HG03520 (cell line): ENCODE measurements around the gene C1QTNF12.

Source experiments
- ATAC-seq: cut with Tn5 transposase; IDR thresholded peaks from one replicate; pipeline ENCODE4 v1.9.1; 2021; ENCODE audit warnings: mild to moderate bottlenecking, moderate library complexity; ENCODE audit not compliant: unreplicated experiment

Gene C1QTNF12

DNA sequence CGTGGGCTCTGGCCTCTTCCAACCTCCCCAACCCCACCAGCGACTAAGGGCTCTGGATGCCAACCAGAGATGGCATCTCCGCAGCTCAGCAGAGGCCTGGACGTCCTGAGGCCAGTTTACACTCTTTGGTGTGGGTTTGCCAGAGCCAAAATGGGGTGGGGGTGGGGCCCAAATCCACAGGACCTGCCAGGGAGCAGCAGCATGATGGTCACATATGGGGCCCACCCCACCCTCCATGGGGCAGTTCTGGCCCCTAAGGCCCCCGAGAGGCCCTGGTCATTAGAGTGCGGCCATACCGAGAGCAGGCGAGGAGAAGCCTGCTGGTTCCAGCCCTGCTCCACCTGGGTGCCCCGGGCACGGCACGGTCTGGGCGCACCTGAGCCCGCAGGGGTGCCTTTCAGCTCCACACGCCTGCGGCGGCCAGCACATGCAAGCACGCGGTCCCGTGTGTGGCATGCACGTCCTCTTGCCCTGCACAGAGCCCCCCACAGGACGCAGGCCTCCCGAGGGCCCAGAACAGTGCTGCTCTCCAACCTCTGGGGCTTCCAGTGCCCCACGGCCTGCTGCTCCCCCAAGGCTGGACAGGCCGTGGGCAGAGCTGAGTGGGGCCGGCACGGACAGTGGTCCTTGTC is 4.8 kb downstream of the C1QTNF12 start:
- ATAC-seq: no peak

GRCh38 chr1:1240822-1241587 is 5.5 kb downstream of the C1QTNF12 start:
- no peak for ATAC-seq

DNA sequence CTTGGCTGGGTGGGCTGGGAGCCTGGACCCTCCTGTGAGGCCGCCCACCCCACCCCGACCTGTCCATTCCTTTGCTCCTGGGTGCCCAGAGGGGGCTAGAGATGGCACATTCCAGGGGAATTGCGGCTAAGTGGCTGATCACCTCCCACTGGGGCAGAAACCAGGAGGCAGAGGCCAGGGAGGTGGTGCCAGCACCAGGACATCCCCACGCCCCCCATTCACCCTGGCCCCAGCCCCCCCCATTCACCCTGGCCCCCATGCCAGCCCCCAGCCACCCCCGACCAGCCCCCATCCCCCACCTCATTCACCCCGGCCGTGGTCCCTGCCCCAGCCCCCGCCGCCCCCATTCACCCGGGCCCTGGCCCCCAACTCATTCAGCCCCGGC is 6.2 kb downstream of the C1QTNF12 start:
- ATAC-seq: no peak

GRCh38 chr1:1239614-1240347 is 6.7 kb downstream of the C1QTNF12 start:
- no peak for ATAC-seq

DNA sequence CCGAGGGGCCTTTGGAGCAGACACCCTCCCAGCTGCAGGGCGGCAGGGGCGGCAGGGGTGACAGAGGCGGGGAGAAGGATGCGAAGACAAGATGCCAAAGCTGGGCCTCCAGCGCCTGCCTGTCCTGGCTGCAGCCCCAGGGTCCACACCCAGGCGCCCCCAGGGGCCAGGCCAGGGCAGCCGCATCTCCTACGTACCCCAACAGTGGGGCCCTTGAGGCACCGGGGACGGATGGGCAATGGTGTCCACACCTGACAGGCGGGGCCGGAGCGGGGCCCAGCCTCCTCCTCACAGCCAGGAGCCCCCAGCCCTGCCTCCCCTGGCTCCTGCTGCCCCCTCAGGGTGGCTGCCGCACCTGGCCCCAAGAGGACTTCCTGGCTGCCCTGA is 7.3 kb downstream of the C1QTNF12 start:
- ATAC-seq: no peak

DNA sequence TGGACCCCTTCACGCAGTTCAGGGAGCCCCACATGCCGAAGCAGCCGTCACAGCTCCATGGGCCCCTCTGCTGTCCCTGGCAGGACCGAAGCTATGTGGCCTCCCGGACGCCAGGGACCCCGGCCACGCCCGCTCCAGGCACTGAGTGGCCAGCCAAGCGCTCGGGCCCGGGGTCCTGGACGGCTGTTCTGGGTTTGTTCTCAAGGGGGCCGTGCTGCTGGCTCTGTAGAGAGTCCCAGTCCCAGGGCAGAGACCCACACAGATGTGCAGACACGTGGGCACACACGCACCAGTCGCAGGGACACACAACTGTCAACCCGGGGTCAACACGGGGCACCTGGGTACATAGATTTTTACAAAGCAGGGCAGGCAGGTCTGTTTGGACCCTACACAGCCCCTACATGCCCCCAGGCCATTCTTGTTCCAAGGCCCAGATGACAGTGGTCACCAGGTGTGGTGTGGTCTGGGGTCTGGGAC is 7.8 kb downstream of the C1QTNF12 start:
- ATAC-seq: no peak

DNA sequence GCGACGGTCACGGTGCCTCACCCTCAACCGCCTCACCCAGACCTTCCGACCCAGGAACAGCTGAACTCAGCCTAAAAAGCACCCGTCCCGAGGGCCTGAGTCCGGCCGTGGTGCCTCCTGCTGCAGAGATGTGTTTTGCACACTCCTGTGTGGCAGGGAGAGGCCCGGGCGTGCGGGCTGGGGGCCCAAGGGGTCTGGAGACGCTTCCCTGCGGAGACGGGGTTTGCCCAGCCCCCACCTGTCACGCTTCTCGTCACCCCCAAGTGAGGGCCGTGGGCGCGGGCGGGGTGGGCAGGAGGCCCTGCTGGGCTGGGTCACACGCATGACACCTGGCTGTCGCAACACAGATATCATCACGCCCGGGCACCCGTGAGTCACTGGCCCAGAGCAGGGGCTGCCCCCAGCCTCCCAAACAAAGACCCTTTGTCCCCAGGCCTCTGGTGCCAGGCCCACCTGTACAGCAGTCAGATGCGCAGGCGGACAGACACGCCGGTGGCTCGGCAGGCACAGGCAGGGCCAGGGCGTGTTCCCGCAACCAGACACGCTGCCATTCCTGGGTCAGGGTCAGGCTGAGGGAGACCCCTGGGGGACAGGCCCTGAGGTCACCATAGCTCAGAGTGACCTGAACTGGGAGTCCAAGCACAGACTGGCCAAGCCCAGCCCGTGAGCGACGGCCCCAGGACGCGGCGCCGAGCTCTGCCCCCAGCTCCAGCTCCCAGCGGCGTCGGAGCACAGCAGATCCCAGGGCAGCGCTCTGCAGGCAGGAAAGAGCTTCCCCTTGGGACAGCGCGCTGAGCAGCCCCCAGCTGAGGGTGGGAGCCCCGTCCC is 8.4 kb downstream of the C1QTNF12 start:
- ATAC-seq: no peak

DNA sequence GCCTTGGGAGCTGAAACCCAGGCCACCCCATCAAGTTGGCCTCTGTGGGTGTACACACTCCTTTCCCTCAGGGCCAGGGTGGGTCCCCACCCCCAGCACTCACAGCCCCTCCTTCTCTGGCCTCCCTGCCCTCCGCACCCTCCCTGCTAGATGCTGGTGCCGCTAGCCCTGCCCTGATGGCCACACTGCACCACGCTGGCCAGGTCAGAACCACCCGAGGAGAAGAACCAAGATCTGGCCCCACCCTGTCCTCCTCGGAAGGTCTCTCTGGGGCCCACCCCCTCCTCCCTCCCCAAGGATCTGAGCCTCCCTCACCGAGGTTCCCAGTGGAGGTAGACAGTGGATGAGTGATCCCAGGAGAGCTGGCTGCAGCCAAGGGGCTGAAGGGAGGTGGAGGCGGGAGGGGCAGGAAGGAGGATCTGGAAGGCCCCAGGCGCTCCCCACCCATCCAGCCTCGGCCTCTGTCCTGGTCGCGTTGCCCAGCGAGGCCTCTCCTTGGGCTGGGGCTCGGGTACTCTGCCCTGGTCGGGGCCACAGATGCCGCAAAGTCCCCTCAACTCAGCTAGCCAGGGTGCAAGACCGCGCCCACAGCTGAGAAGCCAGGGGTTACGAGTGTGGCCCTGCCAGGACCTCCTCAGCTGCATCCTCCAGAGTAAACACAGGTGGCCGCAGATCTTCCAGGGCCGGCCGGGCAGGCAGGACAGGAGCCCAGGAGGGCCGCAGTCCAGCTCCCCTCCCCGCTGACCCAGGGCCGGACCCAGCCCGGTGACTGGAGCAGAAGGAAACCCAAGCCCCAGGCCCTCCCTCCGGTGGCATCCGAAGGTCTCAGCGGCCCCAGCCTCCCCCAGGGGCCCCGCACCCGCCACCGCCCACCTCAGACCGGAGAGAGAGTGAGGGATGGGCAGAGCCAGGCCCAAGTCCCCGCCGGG is 9.3 kb downstream of the C1QTNF12 start:
- no peak for ATAC-seq

DNA sequence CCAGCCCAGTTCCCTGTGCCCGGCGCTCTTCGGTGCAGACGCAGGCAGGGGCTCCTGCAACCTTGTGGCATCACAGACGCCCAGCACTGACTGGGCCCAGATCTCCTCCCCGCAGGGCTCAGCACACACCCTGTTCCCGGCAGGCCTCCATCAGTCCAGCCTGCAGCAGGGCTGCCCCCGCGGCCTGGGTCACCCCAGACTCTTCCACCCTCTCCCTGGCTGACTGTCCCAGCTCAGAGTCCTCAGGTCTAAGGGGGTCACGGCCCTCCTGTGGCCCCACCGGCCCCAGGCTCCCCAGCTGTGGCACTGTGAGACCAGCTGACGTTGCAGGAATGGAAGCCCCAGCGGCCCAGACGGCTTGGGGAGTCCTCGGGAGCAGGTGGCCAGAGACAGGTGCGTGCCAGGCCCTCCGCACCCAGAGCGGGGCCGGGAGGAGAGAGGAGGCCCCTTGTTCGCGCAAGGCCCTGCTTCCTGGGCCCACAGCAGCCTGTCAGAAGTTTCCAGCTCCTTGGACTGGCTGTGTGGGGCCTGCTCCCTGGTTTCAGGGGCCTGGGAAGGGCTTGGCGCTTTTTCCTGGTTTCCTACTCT is 10.3 kb downstream of the C1QTNF12 start:
- no peak for ATAC-seq

GRCh38 chr1:1235016-1235744 is 11.3 kb downstream of the C1QTNF12 start:
- no peak for ATAC-seq

GRCh38 chr1:1234180-1234808 is 12.2 kb downstream of the C1QTNF12 start:
- ATAC-seq: no peak

DNA sequence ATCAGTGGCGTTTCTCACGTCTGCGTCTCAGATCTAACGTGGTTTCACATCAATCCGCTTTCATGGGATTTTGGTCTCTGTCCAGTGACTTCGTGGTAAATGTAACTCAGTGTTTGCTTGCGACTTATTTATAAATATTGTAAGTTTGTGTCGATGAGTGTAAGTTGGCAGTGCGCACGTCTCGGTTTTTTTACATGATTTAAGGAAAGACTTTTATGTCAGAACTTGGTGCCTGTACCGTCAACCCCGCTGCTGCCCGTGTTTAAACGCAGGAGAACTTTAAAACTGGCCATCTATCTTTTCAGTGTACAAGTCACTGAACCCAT is 13.0 kb downstream of the C1QTNF12 start:
- no peak for ATAC-seq

GRCh38 chr1:1232796-1233566 is 13.5 kb downstream of the C1QTNF12 start:
- ATAC-seq: no peak

DNA sequence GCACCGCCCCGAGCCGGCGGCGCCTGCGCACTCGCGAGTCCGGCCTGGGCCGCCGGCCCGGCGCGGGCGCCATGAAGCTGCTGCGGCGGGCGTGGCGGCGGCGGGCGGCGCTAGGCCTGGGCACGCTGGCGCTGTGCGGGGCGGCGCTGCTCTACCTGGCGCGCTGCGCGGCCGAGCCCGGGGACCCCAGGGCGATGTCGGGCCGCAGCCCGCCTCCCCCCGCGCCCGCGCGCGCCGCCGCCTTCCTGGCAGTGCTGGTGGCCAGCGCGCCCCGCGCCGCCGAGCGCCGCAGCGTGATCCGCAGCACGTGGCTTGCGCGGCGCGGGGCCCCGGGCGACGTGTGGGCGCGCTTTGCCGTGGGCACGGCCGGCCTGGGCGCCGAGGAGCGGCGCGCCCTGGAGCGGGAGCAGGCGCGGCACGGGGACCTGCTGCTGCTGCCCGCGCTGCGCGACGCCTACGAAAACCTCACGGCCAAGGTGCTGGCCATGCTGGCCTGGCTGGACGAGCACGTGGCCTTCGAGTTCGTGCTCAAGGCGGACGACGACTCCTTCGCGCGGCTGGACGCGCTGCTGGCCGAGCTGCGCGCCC is 14.2 kb downstream of the C1QTNF12 start, which contains the start of gene B3GALT6:
Gene B3GALT6, plus strand, starts transcription at position 30 of the 588 bp plus-strand sequence. Its CDS starts 42 bp downstream, at position 72.
- no peak for ATAC-seq

DNA sequence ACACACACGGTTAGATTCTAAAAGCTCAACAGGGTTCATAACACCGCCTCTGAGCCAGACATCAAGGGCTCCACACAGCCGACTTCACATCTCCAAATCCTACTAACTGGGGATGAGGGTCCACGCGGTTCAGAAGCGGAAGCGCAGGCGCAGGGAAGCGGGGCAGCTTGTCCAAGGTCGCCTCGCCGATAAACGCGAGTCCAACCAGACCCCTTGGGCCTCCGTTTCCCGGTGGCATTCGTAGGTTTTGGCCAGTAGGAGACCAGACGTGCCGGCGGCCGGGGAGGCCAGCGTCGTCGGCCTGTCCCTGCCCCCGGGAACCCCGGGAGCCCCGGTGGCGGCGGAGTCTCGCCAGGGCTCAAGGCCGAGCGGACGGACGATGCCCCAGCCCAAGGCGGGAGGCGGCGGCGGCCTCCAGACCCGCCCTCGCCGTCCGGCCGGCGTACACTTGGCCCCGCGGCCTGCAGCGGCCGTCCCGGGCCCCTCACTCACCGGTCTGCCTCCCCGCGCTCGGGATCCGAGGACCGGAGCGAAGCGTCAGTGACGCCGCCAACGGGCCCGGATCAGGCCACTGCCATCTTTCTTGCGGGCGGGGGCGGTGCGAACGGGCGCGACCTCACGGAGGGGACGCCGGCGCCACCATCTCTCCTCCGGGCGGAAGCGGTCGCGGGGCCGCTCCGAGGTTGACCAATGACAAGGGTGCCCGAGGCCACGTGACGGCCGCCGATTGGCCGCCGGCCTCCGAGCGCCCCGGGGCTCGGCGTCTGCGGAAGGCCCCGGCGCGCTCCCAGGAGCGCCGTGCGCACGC is 14.9 kb downstream of the C1QTNF12 start, which contains the start of gene SDF4:
Gene SDF4, minus strand, starts transcription at position 602 of the 808 bp plus-strand sequence. CDS start 3,229 bp downstream, outside the sequence.
- peak; percentile 89 for ATAC-seq

GRCh38 chr1:1230656-1231399 is 15.7 kb downstream of the C1QTNF12 start:
- ATAC-seq: no peak
